Natural killer cell (primary cell): Measurements from ENCODE around the gene LDLRAD4. TPM values are rescaled to one million over a fixed set of nuclear protein-coding genes. Genes with fewer than 3 reads are reported as not detected.

Source experiments
- ATAC-seq, 3 donors: fragments of 150-1000 bp in 2 of 3; fragments of 200-7000 bp in 1 of 3; cut with Tn5 transposase; 1 replicate in 1 of 3; 2 replicates in 2 of 3; pipeline ENCODE4 v1.10.0; 2021; ENCODE audit warnings: mild to moderate bottlenecking in 2 of 3, moderate library complexity in 2 of 3
- DNase-seq, 2 donors: peaks; one replicate each; pipeline versions ENCODE4 v3.0.0 to v3.0.0-alpha.2; 2013 to 2021; ENCODE audit warnings: mixed read lengths in 1 of 2
- H3K27ac ChIP-seq: one replicate; pipeline ENCODE4 v1.5.1; 2013; ENCODE audit warnings: mild to moderate bottlenecking, low read length
- H3K27me3 ChIP-seq: one replicate; pipeline ENCODE4 v1.6.1; 2013; ENCODE audit warnings: low read length; ENCODE audit not compliant: control insufficient read depth, insufficient read depth
- H3K36me3 ChIP-seq: one replicate; pipeline ENCODE4 v1.6.1; 2013; ENCODE audit warnings: low read length; ENCODE audit not compliant: control insufficient read depth, insufficient read depth
- H3K4me1 ChIP-seq: one replicate; pipeline ENCODE4 v1.6.1; 2013; ENCODE audit warnings: low read length; ENCODE audit not compliant: control insufficient read depth, insufficient read depth
- H3K4me3 ChIP-seq: one replicate; pipeline ENCODE4 v1.5.1; 2013; ENCODE audit warnings: low read length
- H3K9me3 ChIP-seq: one replicate; pipeline ENCODE4 v1.6.1; 2013; ENCODE audit warnings: low read length; ENCODE audit not compliant: control insufficient read depth, insufficient read depth
- H3K27ac Mint-ChIP-seq, 2 donors: one replicate each; pipeline ENCODE4 v1.8.0; 2022; ENCODE audit warnings: mild to moderate bottlenecking in 2 of 2, mixed read lengths in 2 of 2, moderate library complexity in 1 of 2
- H3K27me3 Mint-ChIP-seq, 2 donors: one replicate each; pipeline ENCODE4 v1.8.0; 2022; ENCODE audit warnings: low read depth in 2 of 2, mixed read lengths in 2 of 2
- H3K36me3 Mint-ChIP-seq: one replicate; pipeline ENCODE4 v1.8.0; 2022; ENCODE audit warnings: mixed read lengths
- H3K4me1 Mint-ChIP-seq, 2 donors: one replicate each; pipeline ENCODE4 v1.8.0; 2022; ENCODE audit warnings: mixed read lengths in 2 of 2
- H3K4me3 Mint-ChIP-seq: one replicate; pipeline ENCODE4 v1.8.0; 2022; ENCODE audit warnings: mild to moderate bottlenecking, moderate library complexity, mixed read lengths
- H3K9me3 Mint-ChIP-seq, 2 donors: one replicate each; pipeline ENCODE4 v1.8.0; 2022; ENCODE audit warnings: mixed read lengths in 2 of 2
- CTCF ChIP-seq: fragments of 200-600 bp; IDR thresholded peaks from one replicate; pipeline ENCODE4 v1.8.0; 2022; ENCODE audit warnings: antibody characterized with exemption
- WGBS: methylation state at CpG from one replicate; pipeline ENCODE4 v1.1.7; 2013; ENCODE audit warnings: missing lambda C conversion rate; ENCODE audit not compliant: insufficient coverage; 5-methylcytosine and 5-hydroxymethylcytosine counted together
- intact Hi-C: fragments of 100-400 bp; cut with micrococcal nuclease; formaldehyde crosslinking; loops from one replicate; pipeline ENCODE4 v1.14.2; 2022
- total RNA-seq, 4 donors: library from RNA; stranded (reverse); fragments of 120-200 nt in 1 of 4; gene quantifications; one replicate each; pipeline versions ENCODE4 v1.2.3 to v1.2.4, GENCODE V29; 2013 to 2022

Gene LDLRAD4
- total RNA-seq, 3 donors from 2014 or later (not counting 1 experiment from before 2014, with no cell fraction given): 24.0 to 36.3 (median 29.2) TPM

- no peak overlapping the region for H3K27ac ChIP-seq
- no peak overlapping the region for H3K27ac Mint-ChIP-seq
- TF ChIP-seq CTCF: no peak
Measured at GRCh38 chr18:13290856-13291271, 72.3 kb downstream of the LDLRAD4 start.

GRCh38 chr18:13291299-13291698 is 72.7 kb downstream of the LDLRAD4 start:
- H3K27ac Mint-ChIP-seq: no peak overlapping the region
- H3K36me3 ChIP-seq: no peaks in the 10 kb centered on the region
- 84% methylated on average over 8 of the region's 8 CpGs for WGBS
- no peaks in the 10 kb centered on the region for H3K9me3 ChIP-seq
- no peak for TF ChIP-seq CTCF
- H3K27me3 Mint-ChIP-seq: peaks cover 13 to 20% of the 10 kb centered on the region in 2 donors
- H3K9me3 Mint-ChIP-seq: no peaks in the 10 kb centered on the region
- H3K4me1 ChIP-seq: no peaks in the 10 kb centered on the region
- intact Hi-C loops: no loop called here
- no peaks in the 10 kb centered on the region for H3K4me1 Mint-ChIP-seq
- ATAC-seq (no peak), DNase-seq (no peak)
- H3K4me3 ChIP-seq: no peak overlapping the region
- H3K27ac ChIP-seq: no peak overlapping the region
- no peaks in the 10 kb centered on the region for H3K27me3 ChIP-seq
- H3K4me3 Mint-ChIP-seq: no peak overlapping the region
- no peaks in the 10 kb centered on the region for H3K36me3 Mint-ChIP-seq

More at GRCh38 chr18:13290856-13291271, 72.3 kb downstream of the LDLRAD4 start:
- Histone ChIP-seq H3K36me3 (no peaks in the 10 kb centered on the region), H3K4me1 (no peaks in the 10 kb centered on the region), H3K4me3 (no peak overlapping the region), H3K27me3 (no peaks in the 10 kb centered on the region), H3K9me3 (no peaks in the 10 kb centered on the region)
- 58% methylated on average over 7 of the region's 7 CpGs for WGBS
- intact Hi-C loops: no loop called here
- Mint-ChIP-seq H3K9me3 (no peaks in the 10 kb centered on the region), H3K36me3 (no peaks in the 10 kb centered on the region), H3K4me3 (no peak overlapping the region), H3K4me1 (no peaks in the 10 kb centered on the region), H3K27me3 (peaks cover 13 to 23% of the 10 kb centered on the region in 2 donors)
- ATAC-seq (peak in 1 of 3 donors; percentile 31), DNase-seq (peak in 1 of 2 donors; percentile 66)

- DNase-seq: no peak
- Histone ChIP-seq H3K36me3 (no peaks in the 10 kb centered on the region), H3K4me3 (no peak overlapping the region), H3K4me1 (no peaks in the 10 kb centered on the region), H3K27me3 (no peaks in the 10 kb centered on the region), H3K27ac (no peak overlapping the region), H3K9me3 (no peaks in the 10 kb centered on the region)
- Mint-ChIP-seq H3K36me3 (no peaks in the 10 kb centered on the region), H3K4me3 (no peak overlapping the region), H3K27me3 (peaks cover 13 to 18% of the 10 kb centered on the region in 2 donors), H3K27ac (no peak overlapping the region), H3K9me3 (no peaks in the 10 kb centered on the region), H3K4me1 (no peaks in the 10 kb centered on the region)
- intact Hi-C loops: no loop called here
- no peak for TF ChIP-seq CTCF
- ATAC-seq: no peak
- 92% methylated on average over 6 of the region's 7 CpGs for WGBS
Measured at GRCh38 chr18:13291745-13292447, 73.3 kb downstream of the LDLRAD4 start.

GRCh38 chr18:13292736-13293135 is 74.2 kb downstream of the LDLRAD4 start:
- ATAC-seq: no peak
- WGBS: 97% methylated on average over 12 of the region's 12 CpGs
- Mint-ChIP-seq H3K27me3 (peaks cover 13 to 18% of the 10 kb centered on the region in 2 donors), H3K4me3 (no peak overlapping the region), H3K27ac (no peak overlapping the region), H3K4me1 (no peaks in the 10 kb centered on the region), H3K9me3 (no peaks in the 10 kb centered on the region), H3K36me3 (no peaks in the 10 kb centered on the region)
- peaks cover 5% of the 10 kb centered on the region for H3K4me1 ChIP-seq
- no peaks in the 10 kb centered on the region for H3K9me3 ChIP-seq
- TF ChIP-seq CTCF: no peak
- H3K27ac ChIP-seq: no peak overlapping the region
- DNase-seq: no peak
- no peaks in the 10 kb centered on the region for H3K36me3 ChIP-seq
- no peaks in the 10 kb centered on the region for H3K27me3 ChIP-seq
- no peak overlapping the region for H3K4me3 ChIP-seq
- intact Hi-C loops: no loop called here
